VCaP (cell line): ENCODE results near the gene NELFE.
A peak's percentile ranks its signal among the peaks of the same experiment; 100 is the strongest.
"Not testable (repeated sequence)": the region's sequence is repeated elsewhere in the genome, so short reads cannot be mapped to it uniquely, and the experiment has no call there.

ENCODE experiments used
- H3K27ac ChIP-seq: fragments of 450-650 bp; 2 replicates; pipeline ENCODE4 v1.5.1; 2017
- TF ChIP-seq, protein P1 (sequence below): fragments of 450-650 bp; conservative IDR thresholded peaks from 2 replicates; pipeline ENCODE4 v1.5.1; 2017; ENCODE audit warnings: mild to moderate bottlenecking, moderate library complexity

Gene NELFE

GRCh38 chr6:31958741-31959739 is at the start of gene NELFE, which contains the start of gene SKIC2:
NELFE (minus strand) TSS chr6:31958971; CDS start chr6:31958446, 525 bp downstream.
SKIC2 (plus strand) TSS chr6:31959175; CDS start chr6:31959193, 18 bp downstream.
- TF ChIP-seq, protein P1, sequence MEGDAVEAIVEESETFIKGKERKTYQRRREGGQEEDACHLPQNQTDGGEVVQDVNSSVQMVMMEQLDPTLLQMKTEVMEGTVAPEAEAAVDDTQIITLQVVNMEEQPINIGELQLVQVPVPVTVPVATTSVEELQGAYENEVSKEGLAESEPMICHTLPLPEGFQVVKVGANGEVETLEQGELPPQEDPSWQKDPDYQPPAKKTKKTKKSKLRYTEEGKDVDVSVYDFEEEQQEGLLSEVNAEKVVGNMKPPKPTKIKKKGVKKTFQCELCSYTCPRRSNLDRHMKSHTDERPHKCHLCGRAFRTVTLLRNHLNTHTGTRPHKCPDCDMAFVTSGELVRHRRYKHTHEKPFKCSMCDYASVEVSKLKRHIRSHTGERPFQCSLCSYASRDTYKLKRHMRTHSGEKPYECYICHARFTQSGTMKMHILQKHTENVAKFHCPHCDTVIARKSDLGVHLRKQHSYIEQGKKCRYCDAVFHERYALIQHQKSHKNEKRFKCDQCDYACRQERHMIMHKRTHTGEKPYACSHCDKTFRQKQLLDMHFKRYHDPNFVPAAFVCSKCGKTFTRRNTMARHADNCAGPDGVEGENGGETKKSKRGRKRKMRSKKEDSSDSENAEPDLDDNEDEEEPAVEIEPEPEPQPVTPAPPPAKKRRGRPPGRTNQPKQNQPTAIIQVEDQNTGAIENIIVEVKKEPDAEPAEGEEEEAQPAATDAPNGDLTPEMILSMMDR: no peak
- H3K27ac ChIP-seq: peak within 1 kb of the TSS; percentile 73

- not testable (repeated sequence) for H3K27ac ChIP-seq
These were observed 49.3 kb upstream of the NELFE start for GRCh38 chr6:32008037-32008436.

GRCh38 chr6:32007086-32007485 is 48.3 kb upstream of the NELFE start:
- H3K27ac ChIP-seq: not testable (repeated sequence)

DNA sequence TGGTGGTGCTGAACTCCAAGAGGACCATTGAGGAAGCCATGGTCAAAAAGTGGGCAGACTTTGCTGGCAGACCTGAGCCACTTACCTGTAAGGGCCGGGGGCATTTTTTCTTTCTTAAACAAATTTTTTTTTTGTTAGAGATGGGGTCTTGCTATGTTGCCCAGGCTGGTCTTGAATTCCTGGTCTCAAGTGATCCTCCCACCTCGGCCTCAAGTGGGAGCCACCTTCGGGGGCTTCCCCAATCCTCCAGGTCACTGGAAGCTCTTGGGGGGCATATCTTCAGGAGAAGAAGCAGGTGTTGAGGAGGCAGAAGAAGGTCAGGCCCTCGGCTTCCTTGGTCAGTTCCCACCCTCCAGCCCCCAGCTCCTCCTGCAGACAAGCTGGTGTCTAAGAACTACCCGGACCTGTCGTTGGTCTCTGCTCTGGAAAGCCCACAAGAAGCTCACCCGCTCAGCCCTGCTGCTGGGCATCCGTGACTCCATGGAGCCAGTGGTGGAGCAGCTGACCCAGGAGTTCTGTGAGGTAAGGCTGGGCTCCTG is 47.3 kb upstream of the NELFE start:
- H3K27ac ChIP-seq: not testable (repeated sequence)

- not testable (repeated sequence) for H3K27ac ChIP-seq
These were observed 46.7 kb upstream of the NELFE start for GRCh38 chr6:32005538-32005880.

DNA sequence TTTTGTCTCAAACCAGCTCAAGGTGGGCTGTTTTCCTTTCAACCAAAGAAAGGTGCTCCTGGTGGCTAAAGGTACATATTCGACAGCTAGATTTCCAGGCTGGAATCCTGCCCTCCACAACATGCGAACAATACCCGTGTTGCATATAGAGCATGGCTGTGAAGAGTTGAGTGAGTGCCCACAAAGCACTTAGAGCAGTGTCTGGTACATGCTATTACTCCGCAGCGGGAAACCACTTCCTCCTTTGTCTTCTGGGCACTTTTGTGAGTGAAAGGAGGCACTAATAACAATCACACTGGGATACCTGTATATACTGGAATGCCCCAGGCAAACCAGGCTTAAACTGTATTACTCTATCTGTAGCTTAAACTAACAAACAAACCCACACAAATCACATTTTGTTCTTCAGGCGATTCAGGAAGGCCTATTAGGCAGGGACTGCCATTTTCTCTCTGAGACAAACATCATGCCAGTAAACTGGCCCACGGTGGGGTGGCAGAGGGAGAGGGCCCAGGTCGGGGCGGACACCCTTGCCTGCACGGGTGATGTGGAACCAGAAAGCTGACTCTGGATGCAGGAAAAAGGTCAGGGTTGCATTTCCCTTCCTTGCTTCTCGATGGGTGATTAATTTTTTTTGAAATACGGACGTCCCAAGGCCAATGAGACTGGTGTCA is 46.2 kb upstream of the NELFE start:
- not testable (repeated sequence) for H3K27ac ChIP-seq

DNA sequence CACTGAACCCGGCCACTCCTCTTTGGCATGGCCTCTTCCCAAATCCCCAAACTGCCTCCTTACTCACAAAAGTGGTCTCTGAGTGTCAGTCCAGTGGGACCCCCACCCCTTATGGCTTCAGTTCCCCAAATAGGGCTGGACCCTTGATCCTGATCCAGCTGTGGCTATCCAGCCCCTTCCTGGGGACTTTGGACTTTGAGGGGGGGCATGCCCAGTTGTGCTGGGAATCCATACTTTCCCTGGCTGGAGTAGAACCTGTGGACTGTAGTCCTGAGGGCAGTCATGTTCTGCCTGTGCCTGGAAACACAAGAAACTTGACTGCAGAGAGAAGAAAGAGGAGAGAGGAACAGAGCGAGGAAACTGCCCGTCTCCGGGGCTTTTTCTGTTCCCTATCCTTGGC is 45.6 kb upstream of the NELFE start:
- H3K27ac ChIP-seq: not testable (repeated sequence)

GRCh38 chr6:32003301-32003700 is 44.5 kb upstream of the NELFE start:
- not testable (repeated sequence) for H3K27ac ChIP-seq

DNA sequence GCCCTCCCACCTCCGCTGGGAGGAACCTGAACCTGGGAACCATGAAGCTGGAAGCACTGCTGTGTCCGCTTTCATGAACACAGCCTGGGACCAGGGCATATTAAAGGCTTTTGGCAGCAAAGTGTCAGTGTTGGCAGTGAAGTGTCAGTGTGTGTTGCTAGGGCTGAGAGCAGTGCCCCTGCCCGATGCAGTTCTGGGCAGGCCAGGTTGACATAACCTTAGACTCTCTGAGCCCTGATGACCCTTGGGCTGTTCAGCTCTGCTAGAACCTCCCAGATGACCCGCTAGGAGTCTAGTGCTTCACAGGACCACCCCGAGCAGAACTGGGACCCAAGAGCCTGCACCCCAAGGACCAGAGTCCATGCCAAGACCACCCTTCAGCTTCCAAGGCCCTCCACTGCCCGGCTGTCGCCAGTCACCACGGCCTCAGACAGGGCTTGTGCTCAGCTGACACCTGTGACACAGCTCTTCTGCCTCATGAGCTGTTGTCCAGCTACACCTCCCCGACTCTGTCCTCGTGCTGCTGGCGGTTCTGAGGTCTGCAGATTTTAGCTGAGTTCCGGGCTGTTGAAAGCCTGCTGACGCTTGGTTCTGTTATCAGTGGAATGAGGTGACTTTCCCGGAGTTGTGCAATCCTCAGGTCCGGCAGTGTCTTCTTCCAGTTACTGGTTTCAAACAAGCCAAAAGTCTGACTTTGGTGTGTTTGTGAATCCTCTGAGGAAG is 43.9 kb upstream of the NELFE start:
- H3K27ac ChIP-seq: not testable (repeated sequence)

DNA sequence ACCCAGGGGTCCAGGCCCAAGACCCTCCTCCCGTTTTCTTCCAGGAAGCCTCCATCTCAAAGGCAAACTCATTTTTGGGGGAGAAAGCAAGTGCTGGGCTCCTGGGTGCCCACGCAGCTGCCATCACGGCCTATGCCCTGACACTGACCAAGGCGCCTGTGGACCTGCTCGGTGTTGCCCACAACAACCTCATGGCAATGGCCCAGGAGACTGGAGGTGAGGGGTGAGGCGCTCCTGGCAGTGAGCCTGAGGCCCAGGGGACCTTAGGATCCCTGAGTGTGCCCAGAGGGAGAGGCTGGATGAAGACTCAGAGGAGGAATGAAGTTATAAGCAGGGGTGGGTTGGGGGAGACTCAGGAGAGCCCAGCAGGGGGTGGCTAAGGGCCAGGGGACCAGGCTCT is 37.6 kb upstream of the NELFE start:
- H3K27ac ChIP-seq: not testable (repeated sequence)

GRCh38 chr6:31994421-31994820 is 35.6 kb upstream of the NELFE start:
- not testable (repeated sequence) for H3K27ac ChIP-seq

GRCh38 chr6:31989363-31989762 is 30.6 kb upstream of the NELFE start:
- not testable (repeated sequence) for H3K27ac ChIP-seq

DNA sequence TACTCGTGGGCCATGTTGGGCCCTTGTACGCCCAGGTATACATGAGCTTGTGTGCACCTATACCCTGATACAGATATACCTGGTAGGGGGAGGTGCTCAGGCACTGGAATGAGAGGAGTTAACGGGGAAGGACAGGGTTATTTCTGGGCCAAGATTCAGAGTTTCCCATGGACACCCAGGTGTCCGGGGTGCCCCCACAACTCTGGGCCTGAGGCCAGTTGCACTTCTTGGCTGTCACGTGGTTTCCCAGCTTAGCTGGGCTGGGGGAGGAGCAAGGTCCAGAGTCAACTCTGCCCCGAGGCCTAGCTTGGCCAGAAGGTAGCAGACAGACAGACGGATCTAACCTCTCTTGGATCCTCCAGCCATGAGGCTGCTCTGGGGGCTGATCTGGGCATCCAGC is 23.0 kb upstream of the NELFE start, which contains the start of gene C4A:
TSS of gene C4A (plus strand) at position 314 of the 400 bp plus-strand sequence. CDS start at position 365, 51 bp downstream.
- H3K27ac ChIP-seq: not testable (repeated sequence)

GRCh38 chr6:31980998-31981397 is 22.2 kb upstream of the NELFE start:
- H3K27ac ChIP-seq: not testable (repeated sequence)

DNA sequence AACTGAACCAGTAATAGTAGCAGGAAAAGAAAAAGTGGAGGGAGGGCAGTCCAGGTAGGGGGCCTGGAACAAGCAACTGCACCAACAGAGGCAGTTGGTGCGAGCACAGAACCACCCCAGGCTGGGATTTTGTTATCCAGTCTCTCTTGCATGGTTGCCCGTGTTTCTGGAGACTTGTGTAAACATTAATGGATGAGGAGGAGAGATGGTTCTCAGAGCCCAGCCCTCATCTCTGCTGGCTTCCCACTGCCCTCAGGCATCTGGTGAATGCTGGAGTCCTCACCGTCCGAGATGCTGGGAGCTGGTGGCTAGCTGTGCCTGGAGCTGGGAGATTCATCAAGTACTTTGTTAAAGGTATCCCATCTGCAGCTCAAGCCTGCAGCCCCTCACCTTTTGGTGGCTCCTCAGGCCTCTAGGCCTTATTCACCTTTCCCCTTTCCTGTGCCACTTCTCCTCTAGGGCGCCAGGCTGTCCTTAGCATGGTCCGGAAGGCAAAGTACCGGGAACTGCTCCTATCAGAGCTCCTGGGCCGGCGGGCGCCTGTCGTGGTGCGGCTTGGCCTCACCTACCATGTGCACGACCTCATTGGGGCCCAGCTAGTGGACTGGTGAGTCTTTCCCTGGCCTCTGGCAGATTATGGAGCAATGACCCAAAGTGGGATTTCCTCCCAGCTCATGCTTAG is 21.6 kb upstream of the NELFE start:
- H3K27ac ChIP-seq: not testable (repeated sequence)
